GM12878 (cell line): ENCODE measurements around the gene C10orf90. TPM values are rescaled to one million over a fixed set of nuclear protein-coding genes. Genes with fewer than 3 reads are reported as not detected.

Source experiments
- ATAC-seq: fragments of 200-7000 bp; cut with Tn5 transposase; 3 replicates; pipeline ENCODE4 v1.9.1; 2020; ENCODE audit warnings: mild to moderate bottlenecking, moderate library complexity
- BruUV-seq: library from RNA; stranded (reverse); fragments of 400-500 nt; replicated peaks from 2 replicates; lab custom pipeline; 2021; lab: Mats Ljungman, UMichigan
- CTCF ChIA-PET: fragments of 300-600 bp; sonication (Branson Sonifier 250); formaldehyde crosslinking; extraction: SDS; loops from one replicate; lab custom pipeline; 2021; ENCODE audit warnings: inconsistent platforms; lab: Yijun Ruan, JAX
- POLR2A ChIA-PET: fragments of 350-600 bp; formaldehyde crosslinking; extraction: SDS; loops from one replicate; lab custom pipeline; 2021; ENCODE audit warnings: inconsistent platforms; lab: Charles Lee
- RAD21 ChIA-PET: fragments of 300-600 bp; sonication (Branson Sonifier 250); formaldehyde crosslinking; loops from one replicate; lab custom pipeline; 2023; ENCODE audit warnings: antibody characterized with exemption; ENCODE audit not compliant: unreplicated experiment; lab: Charles Lee
- SMC1A ChIA-PET: fragments of 300-600 bp; sonication (Branson Sonifier 250); formaldehyde crosslinking; loops from one replicate; lab custom pipeline; 2023; ENCODE audit not compliant: unreplicated experiment, uncharacterized antibody; lab: Charles Lee
- DNase-seq: peaks from one replicate; pipeline ENCODE4 v3.0.0-alpha.2; 2011; ENCODE audit warnings: low read depth, low spot score
- FAIRE-seq: peaks from 3 replicates; lab custom pipeline; 2011; peaks lifted over from hg19 to GRCh38; lab: Jason Lieb, UNC
- H2AFZ ChIP-seq: 2 replicates; pipeline ENCODE4 v1.6.0; 2011; ENCODE audit warnings: low read depth, low read length, control low read depth; ENCODE audit not compliant: control insufficient read depth
- H3K27ac ChIP-seq: 2 replicates; pipeline ENCODE4 v1.5.1; 2011; ENCODE audit warnings: control low read depth; ENCODE audit not compliant: control insufficient read depth, insufficient read depth
- H3K27me3 ChIP-seq, 2 experiments: replicated peaks in 1 of 2; 2 replicates each; pipeline versions ENCODE4 v1.6.0 to v1.6.1; 2011; ENCODE audit warnings: low read length in 1 of 2; ENCODE audit not compliant: control insufficient read depth in 2 of 2, insufficient read depth in 2 of 2
- H3K36me3 ChIP-seq, 2 experiments: 2 replicates each; pipeline ENCODE4 v1.5.1; 2011; ENCODE audit warnings: low read length in 1 of 2; ENCODE audit not compliant: control insufficient read depth in 2 of 2, insufficient read depth in 2 of 2
- H3K4me1 ChIP-seq: 2 replicates; pipeline ENCODE4 v1.6.1; 2011; ENCODE audit warnings: mild to moderate bottlenecking, low read length, moderate library complexity, mixed read lengths; ENCODE audit not compliant: control insufficient read depth, insufficient read depth
- H3K4me2 ChIP-seq: 2 replicates; pipeline ENCODE4 v1.6.0; 2011; ENCODE audit warnings: control low read depth; ENCODE audit not compliant: control insufficient read depth, insufficient read depth
- H3K4me3 ChIP-seq: fragments of 200-600 bp; sonication (generic); 2 replicates; pipeline ENCODE4 v1.5.1; 2016
- H3K79me2 ChIP-seq: 2 replicates; pipeline ENCODE4 v1.6.0; 2011; ENCODE audit warnings: low read length; ENCODE audit not compliant: control insufficient read depth, insufficient read depth
- H3K9ac ChIP-seq: 2 replicates; pipeline ENCODE4 v1.8.0; 2011; ENCODE audit warnings: low read length, control low read depth, mixed read lengths; ENCODE audit not compliant: control insufficient read depth, insufficient read depth
- H3K9me3 ChIP-seq: replicated peaks from 3 replicates; pipeline ENCODE4 v1.5.1; 2011; ENCODE audit warnings: mild to moderate bottlenecking, low read length; ENCODE audit not compliant: control insufficient read depth, insufficient read depth
- H4K20me1 ChIP-seq: 2 replicates; pipeline ENCODE4 v1.6.0; 2011; ENCODE audit not compliant: control insufficient read depth, insufficient read depth
- IRF5 ChIP-seq: fragments of 450-650 bp; IDR thresholded peaks from 2 replicates; pipeline ENCODE4 v1.6.1; 2017; ENCODE audit warnings: borderline replicate concordance
- MAX ChIP-seq: IDR thresholded peaks from 2 replicates; pipeline ENCODE4 v1.6.1; 2012; ENCODE audit warnings: low read depth, low read length, improper control_type of control experiment
- NBN ChIP-seq: fragments of 450-650 bp; IDR thresholded peaks from 2 replicates; pipeline ENCODE4 v1.6.1; 2016
- PAX5 ChIP-seq: IDR thresholded peaks from 2 replicates; pipeline ENCODE4 v1.6.1; 2011; ENCODE audit warnings: low read depth, low read length, borderline replicate concordance
- PBX3 ChIP-seq: IDR thresholded peaks from 2 replicates; pipeline ENCODE4 v1.6.1; 2011; ENCODE audit warnings: mild to moderate bottlenecking, low read depth, low read length, moderate library complexity; ENCODE audit not compliant: insufficient replicate concordance
- POLR2A ChIP-seq: IDR thresholded peaks from 2 replicates; pipeline ENCODE4 v1.6.1; 2011; ENCODE audit warnings: low read depth, mild to moderate bottlenecking, low read length
- SPI1 ChIP-seq: IDR thresholded peaks from 2 replicates; pipeline ENCODE4 v1.6.1; 2011; ENCODE audit warnings: low read depth, mild to moderate bottlenecking, low read length, moderate library complexity, borderline replicate concordance; ENCODE audit not compliant: insufficient read depth
- SREBF2 ChIP-seq: IDR thresholded peaks from 2 replicates; pipeline ENCODE4 v1.6.1; 2012; ENCODE audit warnings: mild to moderate bottlenecking, low read length
- SUZ12 ChIP-seq: fragments of 200-600 bp; sonication (generic); IDR thresholded peaks from one replicate; pipeline ENCODE4 v1.6.1; 2018; ENCODE audit warnings: antibody characterized with exemption, mild to moderate bottlenecking; ENCODE audit not compliant: unreplicated experiment
- ZBTB40 ChIP-seq: fragments of 450-650 bp; IDR thresholded peaks from 2 replicates; pipeline ENCODE4 v1.6.1; 2016; ENCODE audit warnings: mild to moderate bottlenecking, moderate library complexity, borderline replicate concordance
- WGBS: methylation state at CpG from one replicate; pipeline ENCODE4 v1.1.6; 2016; ENCODE audit warnings: low lambda C conversion rate; ENCODE audit not compliant: insufficient replicate concordance, insufficient coverage; ENCODE audit errors: missing lambda C conversion rate; 5-methylcytosine and 5-hydroxymethylcytosine counted together
- in situ Hi-C: fragments of 300-500 bp; cut with MboI; formaldehyde crosslinking; loops from 9 replicates; pipeline ENCODE4 v1.14.3; 2018; ENCODE audit warnings: mixed read lengths
- intact Hi-C: fragments of 100-400 bp; cut with micrococcal nuclease; formaldehyde crosslinking; loops from one replicate; pipeline ENCODE4 v1.14.2; 2022; ENCODE audit not compliant: unreplicated experiment
- polyA plus RNA-seq, 11 experiments: library from polyadenylated mRNA; depleted of rRNA in 4 of 11; unstranded in 6 of 11; stranded (reverse) in 5 of 11; fragments of >200 nt; fragmentation: Nextera tagmentation in 4 of 11; fragmentation: Illumina TruSeq in 1 of 11; extraction: Ambion mirVana in 4 of 11; extraction: Trizol in 1 of 11; gene quantifications; 1 replicate in 1 of 11; 2 replicates in 10 of 11; pipeline versions ENCODE4 v1.2.1 to v1.2.3, GENCODE V29; 2011 to 2016; ENCODE audit warnings: inconsistent platforms in 2 of 11, missing spikeins in 2 of 11, low read depth in 1 of 11
- total RNA-seq, 4 experiments: library from RNA; depleted of rRNA in 3 of 4; stranded (reverse); fragments of >200 nt in 3 of 4; fragmentation: Illumina TruSeq in 1 of 4; extraction: Trizol in 1 of 4; gene quantifications; 2 replicates each; pipeline versions ENCODE4 v1.2.1 to v1.2.3, GENCODE V29; 2013 to 2021
- TF ChIP-seq, protein P1 (sequence below): IDR thresholded peaks from 2 replicates; pipeline ENCODE4 v1.6.1; 2012; ENCODE audit warnings: low read depth, low read length, improper control_type of control experiment
- TF ChIP-seq, protein P2 (sequence below): fragments of 150-350 bp; IDR thresholded peaks from 2 replicates; pipeline ENCODE4 v1.6.1; 2014; ENCODE audit warnings: mild to moderate bottlenecking, low read depth, low read length

C10orf90 gene
- total and polyA plus RNA-seq, 10 of the 15 experiments (the other 5 are each of a cell fraction or from before 2014, with no cell fraction given), result 0.04 TPM; not detected in 9

DNA sequence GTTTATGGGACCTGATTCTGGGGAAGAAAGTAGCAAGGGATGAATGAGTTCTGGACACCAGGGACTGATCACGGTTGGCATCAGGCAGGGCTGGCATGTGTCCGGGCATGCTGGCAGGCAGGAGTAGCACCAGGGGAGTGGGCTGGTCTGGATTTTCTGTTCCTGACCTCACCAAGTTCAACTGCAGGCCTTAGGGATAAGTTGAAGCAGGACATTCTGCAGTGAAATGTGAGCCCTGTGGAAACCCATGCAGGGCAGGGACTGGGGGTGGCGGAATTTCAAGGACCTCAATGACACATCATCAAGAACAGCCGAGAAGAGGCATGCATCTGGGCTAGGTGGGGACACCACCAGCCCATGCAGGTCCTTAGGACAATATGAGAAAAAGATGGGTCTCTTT lies 202.0 kb downstream of the C10orf90 start (continued):
- no peak for TF ChIP-seq ZBTB40
- TF ChIP-seq, protein P1, sequence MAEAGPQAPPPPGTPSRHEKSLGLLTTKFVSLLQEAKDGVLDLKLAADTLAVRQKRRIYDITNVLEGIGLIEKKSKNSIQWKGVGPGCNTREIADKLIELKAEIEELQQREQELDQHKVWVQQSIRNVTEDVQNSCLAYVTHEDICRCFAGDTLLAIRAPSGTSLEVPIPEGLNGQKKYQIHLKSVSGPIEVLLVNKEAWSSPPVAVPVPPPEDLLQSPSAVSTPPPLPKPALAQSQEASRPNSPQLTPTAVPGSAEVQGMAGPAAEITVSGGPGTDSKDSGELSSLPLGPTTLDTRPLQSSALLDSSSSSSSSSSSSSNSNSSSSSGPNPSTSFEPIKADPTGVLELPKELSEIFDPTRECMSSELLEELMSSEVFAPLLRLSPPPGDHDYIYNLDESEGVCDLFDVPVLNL, result no peak
- TF ChIP-seq NBN, result no peak

- ChIA-PET SMC1A (no interaction called here), POLR2A (no interaction called here), RAD21 (no interaction called here), CTCF (no interaction called here)
- H3K9ac ChIP-seq, result no peak overlapping the region
- no peak overlapping the region for H3K27ac ChIP-seq
- DNase-seq (no peak), ATAC-seq (no peak), FAIRE-seq (no peak)
- in situ Hi-C loops (no loop called here), intact Hi-C loops (no loop called here)
- no peaks in the 10 kb centered on the region for H3K4me1 ChIP-seq
- BruUV-seq, result no TSS peak
- no peak overlapping the region for H2AFZ ChIP-seq
- no peaks in the 10 kb centered on the region for H4K20me1 ChIP-seq
- no peaks in the 10 kb centered on the region for H3K36me3 ChIP-seq
- H3K4me2 ChIP-seq, result no peak overlapping the region
- no peaks in the 10 kb centered on the region for H3K27me3 ChIP-seq
- 13% methylated on average over 1 of the region's 1 CpG for WGBS
- H3K79me2 ChIP-seq, result no peaks in the 10 kb centered on the region
- no peaks in the 10 kb centered on the region for H3K9me3 ChIP-seq
- H3K4me3 ChIP-seq, result no peak overlapping the region
- TF ChIP-seq IRF5 (no peak), MAX (no peak), SREBF2 (no peak), POLR2A (no peak), SPI1 (no peak), PBX3 (no peak), PAX5 (no peak), SUZ12 (no peak)
- TF ChIP-seq, protein P1, result no peak
- TF ChIP-seq, protein P2, sequence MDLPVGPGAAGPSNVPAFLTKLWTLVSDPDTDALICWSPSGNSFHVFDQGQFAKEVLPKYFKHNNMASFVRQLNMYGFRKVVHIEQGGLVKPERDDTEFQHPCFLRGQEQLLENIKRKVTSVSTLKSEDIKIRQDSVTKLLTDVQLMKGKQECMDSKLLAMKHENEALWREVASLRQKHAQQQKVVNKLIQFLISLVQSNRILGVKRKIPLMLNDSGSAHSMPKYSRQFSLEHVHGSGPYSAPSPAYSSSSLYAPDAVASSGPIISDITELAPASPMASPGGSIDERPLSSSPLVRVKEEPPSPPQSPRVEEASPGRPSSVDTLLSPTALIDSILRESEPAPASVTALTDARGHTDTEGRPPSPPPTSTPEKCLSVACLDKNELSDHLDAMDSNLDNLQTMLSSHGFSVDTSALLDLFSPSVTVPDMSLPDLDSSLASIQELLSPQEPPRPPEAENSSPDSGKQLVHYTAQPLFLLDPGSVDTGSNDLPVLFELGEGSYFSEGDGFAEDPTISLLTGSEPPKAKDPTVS, result no peak
These were observed 204.7 kb downstream of the C10orf90 start for GRCh38 chr10:126465771-126466170.
